Peyer's patch (tissue), 4 donors: ENCODE measurements around the gene HRH3.

Source experiments
- CTCF ChIP-seq, 6 experiments: fragments of 450-650 bp in 4 of 6; fragments of 200-600 bp in 2 of 6; sonication (generic) in 1 of 6; IDR thresholded peaks; one replicate each; pipeline ENCODE4 v1.5.1; 2017 to 2019; ENCODE audit warnings: antibody characterized with exemption in 6 of 6, mild to moderate bottlenecking in 3 of 6, moderate library complexity in 1 of 6
- POLR2A ChIP-seq, 2 donors: fragments of 450-650 bp; IDR thresholded peaks; one replicate each; pipeline ENCODE4 v1.5.1; 2017; ENCODE audit warnings: antibody characterized with exemption in 2 of 2, mild to moderate bottlenecking in 2 of 2, moderate library complexity in 2 of 2

- TF ChIP-seq CTCF (IDR thresholded peaks at IDR 0.05) (no peak), POLR2A (IDR thresholded peaks at IDR 0.05) (no peak)
These were observed 27.0 kb upstream of the HRH3 start for GRCh38 chr20:62246872-62247652.
